K562 (cell line): ENCODE measurements around the gene COX10. TPM values are rescaled to one million over a fixed set of nuclear protein-coding genes. Genes with fewer than 3 reads are reported as not detected.
"Not testable (repeated sequence)": the region's sequence is repeated elsewhere in the genome, so short reads cannot be mapped to it uniquely, and the experiment has no call there.

Source experiments
- ATAC-seq: fragments of 200-7000 bp; cut with Tn5 transposase; 3 replicates; pipeline ENCODE4 v1.9.1; 2020; ENCODE audit warnings: moderate library complexity
- BruUV-seq: library from RNA; stranded (reverse); fragments of 400-500 nt; replicated peaks from 2 replicates; lab custom pipeline; 2021; lab: Mats Ljungman, UMichigan
- CTCF ChIA-PET: fragments of 300-600 bp; formaldehyde crosslinking; extraction: SDS; loops from one replicate; lab custom pipeline; 2021; ENCODE audit warnings: low intra/inter-chr PET ratio; lab: Yijun Ruan, JAX
- POLR2A ChIA-PET: fragments of 300-600, 350-650 bp; sonication (Branson Sonifier 250); formaldehyde crosslinking; extraction: SDS; loops from one replicate; lab custom pipeline; 2021; ENCODE audit warnings: antibody characterized with exemption, inconsistent platforms; lab: Yijun Ruan, JAX
- DNase-seq, 4 experiments: peaks; one replicate each; pipeline versions ENCODE4 v3.0.0 to v3.0.0-alpha.2; 2011 to 2018; ENCODE audit warnings: low spot score in 3 of 4, mixed read lengths in 3 of 4; ENCODE audit errors: extremely low read depth in 1 of 4
- FAIRE-seq: peaks from 2 replicates; lab custom pipeline; 2011; peaks lifted over from hg19 to GRCh38; lab: Jason Lieb, UNC
- H2AFZ ChIP-seq: 2 replicates; pipeline ENCODE4 v1.6.0; 2011; ENCODE audit warnings: low read depth, low read length, control low read depth, inconsistent platforms
- H3K27ac ChIP-seq: fragments of 200-600 bp; 3 replicates; pipeline ENCODE4 v1.8.0; 2011; ENCODE audit warnings: low read depth, mild to moderate bottlenecking, control low read depth, inconsistent platforms, low read length, moderate library complexity, mixed read lengths; ENCODE audit errors: extremely low read depth
- H3K27me3 ChIP-seq, 2 experiments: fragments of 300-600 bp in 1 of 2; 2 replicates in 1 of 2; 3 replicates in 1 of 2; pipeline versions ENCODE4 v1.6.0 to v1.8.0; 2011; ENCODE audit warnings: inconsistent platforms in 2 of 2, low read length in 2 of 2, mild to moderate bottlenecking in 1 of 2, mixed read lengths in 1 of 2, moderate library complexity in 1 of 2; ENCODE audit not compliant: control insufficient read depth in 2 of 2, insufficient read depth in 2 of 2
- H3K36me3 ChIP-seq: fragments of 300-600 bp; 3 replicates; pipeline ENCODE4 v1.8.0; 2011; ENCODE audit warnings: mild to moderate bottlenecking, low read length, inconsistent platforms; ENCODE audit not compliant: control insufficient read depth, insufficient read depth
- H3K4me1 ChIP-seq, 2 experiments: fragments of 200-600 bp in 1 of 2; replicated peaks in 1 of 2; 2 replicates in 1 of 2; 3 replicates in 1 of 2; pipeline versions ENCODE4 v1.5.1 to v1.8.0; 2011; ENCODE audit warnings: inconsistent platforms in 2 of 2, low read length in 2 of 2, mild to moderate bottlenecking in 1 of 2, mixed read lengths in 1 of 2, moderate library complexity in 1 of 2; ENCODE audit not compliant: control insufficient read depth in 2 of 2, insufficient read depth in 2 of 2
- H3K4me2 ChIP-seq: 2 replicates; pipeline ENCODE4 v1.6.1; 2011; ENCODE audit warnings: low read length, control low read depth, inconsistent platforms, mixed read lengths; ENCODE audit not compliant: insufficient read depth
- H3K4me3 ChIP-seq: fragments of 200-600 bp; sonication (generic), shearing (Covaris generic); 2 replicates; pipeline ENCODE4 v1.5.1; 2016; ENCODE audit warnings: control low read depth, inconsistent platforms
- H3K79me2 ChIP-seq: fragments of 200-600 bp; 3 replicates; pipeline ENCODE4 v1.8.0; 2011; ENCODE audit warnings: low read length, inconsistent platforms; ENCODE audit not compliant: control insufficient read depth, insufficient read depth
- H3K9ac ChIP-seq, 2 experiments: 2 replicates each; pipeline versions ENCODE4 v1.6.0 to v1.6.1; 2011; ENCODE audit warnings: low read depth in 2 of 2, low read length in 2 of 2, control low read depth in 1 of 2, inconsistent platforms in 1 of 2, mild to moderate bottlenecking in 1 of 2, mixed read lengths in 1 of 2; ENCODE audit not compliant: insufficient read depth in 1 of 2
- H3K9me1 ChIP-seq: one replicate; pipeline ENCODE4 v1.6.0; 2011; ENCODE audit warnings: inconsistent platforms, mild to moderate bottlenecking, low read length, moderate library complexity; ENCODE audit not compliant: control insufficient read depth, insufficient read depth
- H3K9me3 ChIP-seq: replicated peaks from 2 replicates; pipeline ENCODE4 v1.5.1; 2011; ENCODE audit warnings: low read depth, low read length, inconsistent platforms; ENCODE audit not compliant: control insufficient read depth, insufficient read depth
- H4K20me1 ChIP-seq: replicated peaks from 2 replicates; pipeline ENCODE4 v1.6.1; 2011; ENCODE audit warnings: low read length, inconsistent platforms, mixed read lengths; ENCODE audit not compliant: control insufficient read depth, insufficient read depth
- CCNT2 ChIP-seq: IDR thresholded peaks from 2 replicates; pipeline ENCODE4 v1.6.1; 2011; ENCODE audit warnings: borderline replicate concordance, low read depth, mild to moderate bottlenecking, moderate library complexity, mixed read lengths, low read length; ENCODE audit not compliant: insufficient read length; ENCODE audit errors: extremely low read depth
- WGBS: fragments of 100-300 bp; shearing (Covaris generic); methylation state at CpG from one replicate; pipeline ENCODE4 v1.1.6; 2016; ENCODE audit warnings: low coverage, mixed read lengths; ENCODE audit not compliant: insufficient coverage; ENCODE audit errors: missing lambda C conversion rate; 5-methylcytosine and 5-hydroxymethylcytosine counted together
- in situ Hi-C: fragments of 300-500 bp; cut with MboI; formaldehyde crosslinking; loops from 4 replicates; pipeline ENCODE4 v1.15.0; 2018; ENCODE audit warnings: inconsistent platforms, mixed read lengths
- intact Hi-C: fragments of 100-400 bp; cut with micrococcal nuclease; formaldehyde crosslinking; loops from 2 replicates; pipeline ENCODE4 v1.14.2; 2022
- polyA plus RNA-seq, 8 experiments: library from polyadenylated mRNA; depleted of rRNA in 4 of 8; stranded (reverse) in 5 of 8; unstranded in 3 of 8; fragments of >200 nt; fragmentation: Nextera tagmentation in 2 of 8; fragmentation: Illumina TruSeq in 1 of 8; extraction: Ambion mirVana in 2 of 8; extraction: Trizol in 1 of 8; gene quantifications; 2 replicates each; pipeline versions ENCODE4 v1.2.1 to v1.2.3, GENCODE V29; 2011 to 2014; ENCODE audit warnings: inconsistent platforms in 1 of 8, missing spikeins in 1 of 8
- total RNA-seq, 7 experiments: library from RNA; depleted of rRNA in 6 of 7; stranded (reverse); fragments of >200 nt in 6 of 7; fragmentation: Illumina TruSeq in 2 of 7; extraction: Trizol in 2 of 7; gene quantifications; 2 replicates each; pipeline versions ENCODE4 v1.2.1 to v1.2.3, GENCODE V29; 2011 to 2021; ENCODE audit warnings: low replicate concordance in 1 of 7
- TF ChIP-seq, protein P1 (sequence below): fragments of 150-350 bp; IDR thresholded peaks from 2 replicates; pipeline ENCODE4 v1.6.1; 2014; ENCODE audit warnings: low read depth, mild to moderate bottlenecking, low read length, borderline replicate concordance

Gene COX10
- total and polyA plus RNA-seq, 9 of the 15 experiments (the other 6 are each of a cell fraction or from before 2014, with no cell fraction given): 10.3 to 26.4 (median 17.8) TPM

DNA sequence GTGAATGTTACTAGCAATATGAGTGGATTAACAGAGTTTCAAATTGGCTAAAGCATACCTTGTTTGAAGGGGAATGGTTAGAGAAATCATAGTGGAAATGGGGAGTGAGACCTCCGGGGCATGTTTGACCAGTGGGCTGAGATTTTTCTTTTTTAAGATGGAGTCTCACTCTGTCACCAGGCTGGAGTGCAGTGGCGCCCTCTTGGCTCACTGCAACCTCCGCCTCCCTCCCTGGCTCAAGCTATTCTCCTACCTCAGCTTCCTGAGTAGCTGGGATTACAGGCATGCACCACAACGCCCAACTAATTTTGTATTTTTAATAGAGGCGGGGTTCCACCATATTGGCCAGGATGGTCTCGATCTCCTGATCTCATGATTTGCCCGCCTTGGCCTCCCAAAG lies 157.7 kb downstream of the COX10 start (continued):
- TF ChIP-seq, protein P1, sequence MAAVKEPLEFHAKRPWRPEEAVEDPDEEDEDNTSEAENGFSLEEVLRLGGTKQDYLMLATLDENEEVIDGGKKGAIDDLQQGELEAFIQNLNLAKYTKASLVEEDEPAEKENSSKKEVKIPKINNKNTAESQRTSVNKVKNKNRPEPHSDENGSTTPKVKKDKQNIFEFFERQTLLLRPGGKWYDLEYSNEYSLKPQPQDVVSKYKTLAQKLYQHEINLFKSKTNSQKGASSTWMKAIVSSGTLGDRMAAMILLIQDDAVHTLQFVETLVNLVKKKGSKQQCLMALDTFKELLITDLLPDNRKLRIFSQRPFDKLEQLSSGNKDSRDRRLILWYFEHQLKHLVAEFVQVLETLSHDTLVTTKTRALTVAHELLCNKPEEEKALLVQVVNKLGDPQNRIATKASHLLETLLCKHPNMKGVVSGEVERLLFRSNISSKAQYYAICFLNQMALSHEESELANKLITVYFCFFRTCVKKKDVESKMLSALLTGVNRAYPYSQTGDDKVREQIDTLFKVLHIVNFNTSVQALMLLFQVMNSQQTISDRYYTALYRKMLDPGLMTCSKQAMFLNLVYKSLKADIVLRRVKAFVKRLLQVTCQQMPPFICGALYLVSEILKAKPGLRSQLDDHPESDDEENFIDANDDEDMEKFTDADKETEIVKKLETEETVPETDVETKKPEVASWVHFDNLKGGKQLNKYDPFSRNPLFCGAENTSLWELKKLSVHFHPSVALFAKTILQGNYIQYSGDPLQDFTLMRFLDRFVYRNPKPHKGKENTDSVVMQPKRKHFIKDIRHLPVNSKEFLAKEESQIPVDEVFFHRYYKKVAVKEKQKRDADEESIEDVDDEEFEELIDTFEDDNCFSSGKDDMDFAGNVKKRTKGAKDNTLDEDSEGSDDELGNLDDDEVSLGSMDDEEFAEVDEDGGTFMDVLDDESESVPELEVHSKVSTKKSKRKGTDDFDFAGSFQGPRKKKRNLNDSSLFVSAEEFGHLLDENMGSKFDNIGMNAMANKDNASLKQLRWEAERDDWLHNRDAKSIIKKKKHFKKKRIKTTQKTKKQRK: no peak

DNA sequence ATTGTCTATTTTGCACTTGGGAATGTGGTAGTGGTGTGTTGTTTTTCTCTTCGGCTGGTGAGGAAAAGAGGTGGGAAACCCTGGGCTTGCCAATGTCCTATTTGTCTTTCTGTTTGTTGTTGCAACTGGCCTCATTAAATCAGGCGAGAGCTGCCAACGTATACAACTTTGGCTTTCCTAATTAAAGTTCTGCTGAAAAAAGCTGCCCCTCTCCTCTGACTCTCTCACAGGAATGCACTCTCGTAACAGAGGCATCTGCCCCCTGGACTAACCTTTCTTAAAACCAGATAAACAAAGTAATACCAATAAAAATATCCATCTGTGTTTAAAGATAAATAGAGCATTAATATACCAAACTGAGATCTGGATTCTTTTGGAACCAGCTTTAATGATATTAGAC lies 159.6 kb downstream of the COX10 start:
- H3K27me3 ChIP-seq: no peaks in the 10 kb centered on the region
- H3K4me1 ChIP-seq: no peaks in the 10 kb centered on the region; a peak in 1 of 5 replicates
- H3K27ac ChIP-seq: no peak overlapping the region
- CTCF ChIA-PET: no interaction called here
- FAIRE-seq (no peak), DNase-seq (no peak)
- H3K9me1 ChIP-seq: no peaks in the 10 kb centered on the region
- H3K9ac ChIP-seq: no peak overlapping the region
- no TSS peak for BruUV-seq
- no peaks in the 10 kb centered on the region for H3K36me3 ChIP-seq
- no peaks in the 10 kb centered on the region for H3K9me3 ChIP-seq
- H2AFZ ChIP-seq: no peak overlapping the region
- intact Hi-C loops: no loop called here
- H3K79me2 ChIP-seq: no peaks in the 10 kb centered on the region
- no peak overlapping the region for H3K4me2 ChIP-seq
- no peak overlapping the region for H3K4me3 ChIP-seq
- in situ Hi-C loops: no loop called here
- no peak for TF ChIP-seq CCNT2
- TF ChIP-seq, all 486 proteins: peak for 0
- ATAC-seq: no peak
- 59% methylated on average over 4 of the region's 4 CpGs for WGBS
- POLR2A ChIA-PET: interaction anchor here (0.8 kb wide), 1 partner anchor 16 kb away, joined by 4 read pairs; no protein-coding TSS in a partner anchor
- H4K20me1 ChIP-seq: no peaks in the 10 kb centered on the region

DNA sequence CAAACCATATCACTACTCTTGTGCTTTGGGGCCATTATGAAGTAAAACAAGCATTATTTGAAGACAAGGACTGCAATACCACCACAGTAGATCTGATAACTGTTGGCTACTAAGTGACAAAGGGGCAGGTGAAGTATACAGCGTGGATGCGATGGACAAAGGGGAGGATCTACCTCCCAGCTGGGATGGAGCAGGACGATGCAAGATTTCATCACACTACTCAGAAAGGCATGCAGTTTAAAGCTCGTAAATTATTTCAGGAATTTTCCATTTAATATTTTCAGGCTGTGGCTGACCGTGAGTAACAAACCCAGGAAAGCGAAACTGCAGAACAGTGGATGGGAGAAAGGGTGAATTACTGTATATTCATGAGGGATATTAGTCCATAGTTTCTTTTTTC lies 161.9 kb downstream of the COX10 start:
- H3K27me3 ChIP-seq, H3K9me1 ChIP-seq, FAIRE-seq, H3K9me3 ChIP-seq, H2AFZ ChIP-seq, H3K27ac ChIP-seq, H3K79me2 ChIP-seq, H3K4me1 ChIP-seq, H3K4me2 ChIP-seq, in situ Hi-C loops, POLR2A ChIA-PET, H3K36me3 ChIP-seq, H3K4me3 ChIP-seq, H3K9ac ChIP-seq, H4K20me1 ChIP-seq, BruUV-seq, ATAC-seq, CTCF ChIA-PET, DNase-seq, intact Hi-C loops: not testable (repeated sequence)
- WGBS: 50% methylated on average over 3 of the region's 6 CpGs

DNA sequence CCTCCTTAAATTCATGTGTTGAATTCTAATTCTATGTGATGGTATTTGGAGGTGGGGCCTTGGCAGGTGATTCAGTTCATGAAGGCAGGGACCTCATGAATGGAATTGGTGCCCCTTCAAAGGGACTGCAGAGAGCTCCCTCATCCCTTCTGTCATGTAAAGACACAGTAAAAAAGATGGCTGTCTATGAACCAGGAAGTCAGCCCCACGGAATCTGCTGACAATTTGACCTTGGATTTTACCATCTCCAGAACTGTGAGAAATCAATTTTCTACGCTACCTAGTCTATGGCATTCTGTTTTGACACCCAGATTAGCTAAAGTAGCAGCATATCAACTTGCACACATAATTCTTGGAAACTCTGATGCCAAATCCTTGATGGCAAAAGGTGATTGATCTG lies 165.7 kb downstream of the COX10 start:
- H3K79me2 ChIP-seq, H3K9ac ChIP-seq, ATAC-seq, POLR2A ChIA-PET, H3K36me3 ChIP-seq, H2AFZ ChIP-seq, DNase-seq, BruUV-seq, H3K9me1 ChIP-seq, H4K20me1 ChIP-seq, H3K4me3 ChIP-seq, FAIRE-seq, H3K4me1 ChIP-seq, CTCF ChIA-PET, H3K27me3 ChIP-seq, H3K27ac ChIP-seq, intact Hi-C loops, H3K9me3 ChIP-seq, H3K4me2 ChIP-seq: not testable (repeated sequence)
- 17% methylated on average over 1 of the region's 2 CpGs for WGBS
- in situ Hi-C loops: loop anchor here (5.0 kb wide), 1 partner anchor 213 kb away; no protein-coding TSS in a partner anchor
